Liver (tissue), 9 donors: Measurements from ENCODE around the gene TRAPPC3. TPM values are rescaled to one million over a fixed set of nuclear protein-coding genes. Genes with fewer than 3 reads are reported as not detected.
A peak's percentile ranks its signal among the peaks of the same experiment; 100 is the strongest.

Experiments
- DNase-seq: peaks from one replicate; pipeline ENCODE4 v3.0.0-alpha.2; 2017; ENCODE audit warnings: low spot score
- H3K27ac ChIP-seq, 2 donors: one replicate each; pipeline ENCODE4 v1.7.0; 2013; ENCODE audit warnings: inconsistent platforms in 2 of 2, low read length in 2 of 2, control low read depth in 1 of 2, low read depth in 1 of 2, mild to moderate bottlenecking in 1 of 2
- H3K27me3 ChIP-seq, 4 donors: one replicate each; pipeline versions ENCODE4 v1.6.1 to v1.7.0; 2013; ENCODE audit warnings: low read length in 3 of 4, inconsistent platforms in 1 of 4, mild to moderate bottlenecking in 1 of 4, moderate library complexity in 1 of 4; ENCODE audit not compliant: control insufficient read depth in 4 of 4, insufficient read depth in 4 of 4
- H3K36me3 ChIP-seq, 4 donors: one replicate each; pipeline versions ENCODE4 v1.6.1 to v1.7.0; 2013; ENCODE audit warnings: low read length in 3 of 4, mild to moderate bottlenecking in 3 of 4, low read depth in 1 of 4, moderate library complexity in 1 of 4; ENCODE audit not compliant: control insufficient read depth in 4 of 4, insufficient read depth in 3 of 4
- H3K4me1 ChIP-seq, 4 donors: one replicate each; pipeline versions ENCODE4 v1.6.1 to v1.7.0; 2013; ENCODE audit warnings: low read length in 3 of 4, mild to moderate bottlenecking in 3 of 4, moderate library complexity in 1 of 4; ENCODE audit not compliant: control insufficient read depth in 4 of 4, insufficient read depth in 4 of 4
- H3K4me3 ChIP-seq, 3 donors: one replicate each; pipeline versions ENCODE4 v1.6.1 to v1.7.0; 2013; ENCODE audit warnings: low read length in 3 of 3, control low read depth in 1 of 3, low read depth in 1 of 3, mild to moderate bottlenecking in 1 of 3
- H3K9ac ChIP-seq, 2 donors: one replicate each; pipeline ENCODE4 v1.7.0; 2013; ENCODE audit warnings: low read length in 2 of 2, mild to moderate bottlenecking in 2 of 2, moderate library complexity in 2 of 2, control low read depth in 1 of 2, low read depth in 1 of 2
- H3K9me3 ChIP-seq, 4 donors: one replicate each; pipeline versions ENCODE4 v1.6.1 to v1.7.0; 2013; ENCODE audit warnings: low read length in 3 of 4; ENCODE audit not compliant: control insufficient read depth in 4 of 4
- EGR1 ChIP-seq, 2 donors: IDR thresholded peaks; 2 replicates each; pipeline ENCODE4 v1.6.1; 2016 to 2018; ENCODE audit warnings: antibody characterized with exemption in 2 of 2, low read depth in 2 of 2
- HNF4A ChIP-seq, 2 donors: conservative IDR thresholded peaks; 2 replicates each; pipeline ENCODE4 v1.6.1; 2016; ENCODE audit warnings: antibody characterized with exemption in 2 of 2, mild to moderate bottlenecking in 2 of 2
- JUND ChIP-seq, 2 donors: IDR thresholded peaks; 2 replicates each; pipeline ENCODE4 v1.6.1; 2016; ENCODE audit warnings: antibody characterized with exemption in 2 of 2
- NR2F2 ChIP-seq: IDR thresholded peaks from 2 replicates; pipeline ENCODE4 v1.6.1; 2016; ENCODE audit warnings: antibody characterized with exemption
- RAD21 ChIP-seq, 2 donors: IDR thresholded peaks; 2 replicates each; pipeline ENCODE4 v1.6.1; 2016; ENCODE audit warnings: antibody characterized with exemption in 2 of 2, mild to moderate bottlenecking in 2 of 2
- RXRA ChIP-seq, 2 donors: IDR thresholded peaks; 2 replicates each; pipeline ENCODE4 v1.6.1; 2017 to 2018; ENCODE audit warnings: antibody characterized with exemption in 2 of 2, mild to moderate bottlenecking in 1 of 2
- SP1 ChIP-seq: IDR thresholded peaks from 2 replicates; pipeline ENCODE4 v1.6.1; 2018; ENCODE audit warnings: antibody characterized with exemption, mild to moderate bottlenecking
- WGBS: extraction: QIAGEN DNeasy Blood & Tissue Kit; methylation state at CpG from one replicate; pipeline ENCODE4 v1.1.7; 2013; 5-methylcytosine and 5-hydroxymethylcytosine counted together
- polyA plus RNA-seq, 2 donors: library from polyadenylated mRNA; stranded (reverse) in 1 of 2; unstranded in 1 of 2; fragments of 200-250 nt in 1 of 2; fragments of >200 nt in 1 of 2; fragmentation: Nextera tagmentation in 1 of 2; extraction: Ambion mirVana in 1 of 2; gene quantifications; one replicate each; pipeline versions ENCODE4 v1.2.1 to v1.2.3, GENCODE V29; 2013 to 2015
- total RNA-seq, 2 donors: library from RNA; depleted of rRNA; stranded (reverse); fragments of >200 nt; gene quantifications; one replicate each; pipeline ENCODE4 v1.2.3, GENCODE V29; 2014
- TF ChIP-seq, protein P1 (sequence below): IDR thresholded peaks from 2 replicates; pipeline ENCODE4 v1.6.1; 2016; ENCODE audit warnings: antibody characterized with exemption
- TF ChIP-seq, protein P2 (sequence below): IDR thresholded peaks from 2 replicates; pipeline ENCODE4 v1.6.1; 2016; ENCODE audit warnings: antibody characterized with exemption, mild to moderate bottlenecking
- donor health status: healthy.
- donor health status: healthy.
- donor health status: healthy.
- donor health status: healthy.
- donor health status: healthy.

TRAPPC3 gene
- total and polyA plus RNA-seq, 4 donors = 24.2 to 56.1 (median 30.4) TPM

DNA sequence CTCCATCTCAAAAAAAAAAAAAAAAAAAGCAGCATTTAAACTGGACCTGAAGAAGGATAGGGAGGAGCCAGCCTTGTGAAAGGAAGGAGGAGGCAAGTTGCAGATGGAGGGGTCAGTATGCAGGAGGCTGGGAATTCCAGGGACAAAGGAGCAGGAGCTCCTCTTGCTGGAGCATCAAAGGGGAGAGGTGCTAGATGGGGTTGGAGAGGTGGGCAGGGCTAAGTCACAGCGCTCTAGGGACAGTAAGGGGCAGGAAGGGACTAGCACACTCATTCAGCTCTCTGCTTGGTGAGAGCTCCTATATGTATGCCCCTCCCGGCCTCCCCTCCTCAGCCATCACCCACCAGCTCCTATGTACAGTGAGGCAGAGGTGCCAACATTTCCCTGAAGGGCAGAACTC lies 33.4 kb upstream of the TRAPPC3 start:
- Histone ChIP-seq H3K4me1 (peaks cover 0 to 18% (median 11%) of the 10 kb centered on the region in 4 donors), H3K9ac (no peak overlapping the region), H3K27ac (no peak overlapping the region), H3K4me3 (no peak overlapping the region), H3K9me3 (no peaks in the 10 kb centered on the region), H3K27me3 (no peaks in the 10 kb centered on the region), H3K36me3 (peaks cover 3 to 11% (median 5%) of the 10 kb centered on the region in 4 donors)
- 86% methylated on average over 2 of the region's 2 CpGs for WGBS
- no peak for DNase-seq
- TF ChIP-seq JUND (IDR thresholded peaks at IDR 0.05) (no peak), NR2F2 (no peak)

DNA sequence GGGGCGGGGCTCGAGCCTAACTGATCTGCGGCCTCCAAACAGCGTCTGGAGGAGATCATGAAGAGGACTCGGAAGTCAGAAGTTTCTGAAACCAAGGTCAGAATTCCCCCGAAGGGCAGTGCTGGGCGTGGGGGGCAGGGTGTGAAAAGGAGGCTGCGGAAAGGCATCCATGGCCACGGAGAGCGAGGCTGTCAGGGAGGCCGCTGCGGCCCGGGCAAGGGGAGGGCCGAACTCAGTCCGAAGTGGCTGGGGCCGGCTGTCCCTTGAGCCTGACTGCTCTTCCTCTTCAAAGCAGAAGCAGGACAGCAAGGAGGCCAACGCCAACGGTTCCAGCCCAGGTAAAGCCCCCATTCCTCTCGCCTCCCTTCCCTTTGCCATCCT lies 29.9 kb upstream of the TRAPPC3 start:
- no peaks in the 10 kb centered on the region for H3K9me3 ChIP-seq
- H3K9ac ChIP-seq = no peak overlapping the region
- DNase-seq = no peak
- no peak overlapping the region for H3K27ac ChIP-seq
- no peak overlapping the region for H3K4me3 ChIP-seq
- WGBS = 70% methylated on average over 19 of the region's 19 CpGs
- H3K27me3 ChIP-seq = no peaks in the 10 kb centered on the region
- H3K4me1 ChIP-seq = peaks cover 0 to 18% (median 11%) of the 10 kb centered on the region in 4 donors
- peaks cover 3 to 19% (median 7%) of the 10 kb centered on the region in 4 donors for H3K36me3 ChIP-seq
- TF ChIP-seq EGR1 (IDR thresholded peaks at IDR 0.05; ENCODE audit: low read depth in 2 of 2) (no peak), JUND (IDR thresholded peaks at IDR 0.05) (no peak)

DNA sequence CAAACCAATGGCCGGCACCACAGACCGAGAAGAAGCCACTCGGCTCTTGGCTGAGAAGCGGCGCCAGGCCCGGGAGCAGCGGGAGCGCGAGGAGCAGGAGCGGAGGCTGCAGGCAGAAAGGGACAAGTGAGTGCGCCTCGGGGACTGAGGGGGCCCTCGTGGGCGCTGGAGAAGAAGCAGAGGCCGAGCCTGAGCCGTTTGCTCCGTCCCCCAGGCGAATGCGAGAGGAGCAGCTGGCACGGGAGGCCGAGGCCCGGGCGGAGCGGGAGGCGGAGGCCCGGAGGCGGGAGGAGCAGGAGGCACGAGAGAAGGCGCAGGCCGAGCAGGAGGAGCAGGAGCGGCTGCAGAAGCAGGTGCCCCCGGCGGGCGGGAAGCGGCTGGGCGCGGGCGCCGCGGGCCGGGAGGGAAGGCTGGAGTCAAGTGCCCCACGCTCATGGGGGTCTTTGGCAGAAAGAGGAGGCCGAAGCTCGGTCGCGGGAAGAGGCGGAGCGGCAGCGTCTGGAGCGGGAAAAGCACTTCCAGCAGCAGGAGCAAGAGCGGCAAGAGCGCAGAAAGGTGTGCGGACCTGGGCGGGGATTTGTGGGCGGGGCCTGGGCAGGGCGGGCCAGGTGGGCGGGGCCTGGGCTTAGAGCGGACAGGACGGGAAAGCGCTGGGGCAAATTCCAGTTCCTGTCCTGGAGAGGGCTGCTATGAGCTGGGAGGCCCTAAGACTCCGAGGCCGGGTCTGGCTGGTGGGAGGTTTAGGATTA lies 29.4 kb upstream of the TRAPPC3 start:
- no peak overlapping the region for H3K27ac ChIP-seq
- WGBS = 39% methylated on average over 62 of the region's 62 CpGs

More for the DNA sequence above, 29.4 kb upstream of the TRAPPC3 start:
- TF ChIP-seq, protein P1, sequence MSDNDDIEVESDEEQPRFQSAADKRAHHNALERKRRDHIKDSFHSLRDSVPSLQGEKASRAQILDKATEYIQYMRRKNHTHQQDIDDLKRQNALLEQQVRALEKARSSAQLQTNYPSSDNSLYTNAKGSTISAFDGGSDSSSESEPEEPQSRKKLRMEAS = no peak
- TF ChIP-seq RAD21 (IDR thresholded peaks at IDR 0.05) = peak in 1 of 2 donors; percentile 18
- TF ChIP-seq RXRA (IDR thresholded peaks at IDR 0.05) = no peak
- TF ChIP-seq, protein P2, sequence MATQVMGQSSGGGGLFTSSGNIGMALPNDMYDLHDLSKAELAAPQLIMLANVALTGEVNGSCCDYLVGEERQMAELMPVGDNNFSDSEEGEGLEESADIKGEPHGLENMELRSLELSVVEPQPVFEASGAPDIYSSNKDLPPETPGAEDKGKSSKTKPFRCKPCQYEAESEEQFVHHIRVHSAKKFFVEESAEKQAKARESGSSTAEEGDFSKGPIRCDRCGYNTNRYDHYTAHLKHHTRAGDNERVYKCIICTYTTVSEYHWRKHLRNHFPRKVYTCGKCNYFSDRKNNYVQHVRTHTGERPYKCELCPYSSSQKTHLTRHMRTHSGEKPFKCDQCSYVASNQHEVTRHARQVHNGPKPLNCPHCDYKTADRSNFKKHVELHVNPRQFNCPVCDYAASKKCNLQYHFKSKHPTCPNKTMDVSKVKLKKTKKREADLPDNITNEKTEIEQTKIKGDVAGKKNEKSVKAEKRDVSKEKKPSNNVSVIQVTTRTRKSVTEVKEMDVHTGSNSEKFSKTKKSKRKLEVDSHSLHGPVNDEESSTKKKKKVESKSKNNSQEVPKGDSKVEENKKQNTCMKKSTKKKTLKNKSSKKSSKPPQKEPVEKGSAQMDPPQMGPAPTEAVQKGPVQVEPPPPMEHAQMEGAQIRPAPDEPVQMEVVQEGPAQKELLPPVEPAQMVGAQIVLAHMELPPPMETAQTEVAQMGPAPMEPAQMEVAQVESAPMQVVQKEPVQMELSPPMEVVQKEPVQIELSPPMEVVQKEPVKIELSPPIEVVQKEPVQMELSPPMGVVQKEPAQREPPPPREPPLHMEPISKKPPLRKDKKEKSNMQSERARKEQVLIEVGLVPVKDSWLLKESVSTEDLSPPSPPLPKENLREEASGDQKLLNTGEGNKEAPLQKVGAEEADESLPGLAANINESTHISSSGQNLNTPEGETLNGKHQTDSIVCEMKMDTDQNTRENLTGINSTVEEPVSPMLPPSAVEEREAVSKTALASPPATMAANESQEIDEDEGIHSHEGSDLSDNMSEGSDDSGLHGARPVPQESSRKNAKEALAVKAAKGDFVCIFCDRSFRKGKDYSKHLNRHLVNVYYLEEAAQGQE = peak; percentile 27
- peak; percentile 64 to 69 for TF ChIP-seq HNF4A (conservative IDR thresholded peaks at IDR 0.05)
- peak; percentile 62 for TF ChIP-seq SP1
- no peak for TF ChIP-seq JUND (IDR thresholded peaks at IDR 0.05)
- Histone ChIP-seq H3K4me3 (peak overlapping the region; percentile 11 to 59 (median 44)), H3K27me3 (no peaks in the 10 kb centered on the region), H3K9me3 (no peaks in the 10 kb centered on the region), H3K9ac (no peak overlapping the region), H3K4me1 (peaks cover 0 to 18% (median 11%) of the 10 kb centered on the region in 4 donors), H3K36me3 (peaks cover 5 to 21% (median 9%) of the 10 kb centered on the region in 4 donors)
- peak; percentile 81 for DNase-seq
